ENCODE results near the gene PCGF2. TPM values are rescaled to one million over a fixed set of nuclear protein-coding genes. Genes with fewer than 3 reads are reported as not detected.

Gene PCGF2
- polyA plus RNA-seq, 1 donor from 2014 or later = 11.7 TPM

DNA sequence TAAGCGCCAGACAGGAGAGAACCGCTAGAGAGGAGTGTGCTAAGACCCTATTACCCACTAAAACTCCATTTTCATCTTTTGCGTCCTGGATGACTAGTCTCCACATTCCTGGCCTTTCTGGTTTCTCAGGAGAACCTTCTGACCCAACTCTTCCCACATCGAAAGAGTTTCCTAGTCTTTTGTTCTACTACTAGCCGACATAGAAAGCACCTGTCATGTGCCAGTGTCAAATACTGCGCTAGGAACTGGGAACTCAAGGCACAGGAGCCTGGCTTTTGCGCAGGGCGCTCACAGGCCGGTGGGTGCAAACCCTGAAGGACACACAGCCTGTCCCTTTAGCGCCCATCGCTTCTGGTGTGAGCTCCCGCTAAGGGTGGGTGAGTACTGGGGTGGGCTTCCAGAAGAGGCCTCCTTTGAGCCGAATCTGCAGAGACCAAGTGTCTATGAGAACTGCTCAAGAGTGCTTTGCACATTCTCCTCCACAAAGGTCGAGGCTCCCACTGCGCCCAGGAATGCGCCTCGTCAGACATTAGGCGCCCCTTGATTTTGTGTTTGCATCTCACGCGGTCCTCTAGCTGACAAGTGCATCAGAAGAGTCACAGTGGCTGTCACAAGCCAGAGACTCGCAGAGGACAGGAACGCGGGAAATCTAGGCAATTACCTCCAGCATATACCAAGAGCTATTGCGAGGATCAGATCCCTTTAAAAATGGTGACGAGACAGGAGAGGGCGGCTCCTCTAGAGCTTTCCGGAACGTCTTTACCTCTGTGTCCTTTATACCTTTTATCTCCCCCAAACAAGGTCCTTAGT, 2.4 kb upstream of the PCGF2 start:
- H3K79me2 ChIP-seq (replicated peaks; ENCODE audit: insufficient read depth, low read length) = peaks cover 34% of the 10 kb centered on the region
- no peaks in the 10 kb centered on the region for H4K20me1 ChIP-seq (ENCODE audit: insufficient read depth)
- no peaks in the 10 kb centered on the region for H3K9me2 ChIP-seq (ENCODE audit: insufficient read depth, low read length)
- TF ChIP-seq, protein P1, sequence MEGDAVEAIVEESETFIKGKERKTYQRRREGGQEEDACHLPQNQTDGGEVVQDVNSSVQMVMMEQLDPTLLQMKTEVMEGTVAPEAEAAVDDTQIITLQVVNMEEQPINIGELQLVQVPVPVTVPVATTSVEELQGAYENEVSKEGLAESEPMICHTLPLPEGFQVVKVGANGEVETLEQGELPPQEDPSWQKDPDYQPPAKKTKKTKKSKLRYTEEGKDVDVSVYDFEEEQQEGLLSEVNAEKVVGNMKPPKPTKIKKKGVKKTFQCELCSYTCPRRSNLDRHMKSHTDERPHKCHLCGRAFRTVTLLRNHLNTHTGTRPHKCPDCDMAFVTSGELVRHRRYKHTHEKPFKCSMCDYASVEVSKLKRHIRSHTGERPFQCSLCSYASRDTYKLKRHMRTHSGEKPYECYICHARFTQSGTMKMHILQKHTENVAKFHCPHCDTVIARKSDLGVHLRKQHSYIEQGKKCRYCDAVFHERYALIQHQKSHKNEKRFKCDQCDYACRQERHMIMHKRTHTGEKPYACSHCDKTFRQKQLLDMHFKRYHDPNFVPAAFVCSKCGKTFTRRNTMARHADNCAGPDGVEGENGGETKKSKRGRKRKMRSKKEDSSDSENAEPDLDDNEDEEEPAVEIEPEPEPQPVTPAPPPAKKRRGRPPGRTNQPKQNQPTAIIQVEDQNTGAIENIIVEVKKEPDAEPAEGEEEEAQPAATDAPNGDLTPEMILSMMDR (IDR thresholded peaks at IDR 0.05; ENCODE audit: poor library complexity, severe bottlenecking) = no peak
- peak; percentile 40 for TF ChIP-seq POLR2AphosphoS5 (IDR thresholded peaks at IDR 0.05)
- TF ChIP-seq MXI1 (conservative IDR thresholded peaks at IDR 0.05; ENCODE audit: poor library complexity, severe bottlenecking) = peak; percentile 52
- no peaks in the 10 kb centered on the region for H3F3A ChIP-seq (ENCODE audit: insufficient read depth, low read length, poor library complexity, severe bottlenecking)
- no peaks in the 10 kb centered on the region for H3K27me3 ChIP-seq (ENCODE audit: insufficient read depth, low read depth, low read length)
- H3K4me2 ChIP-seq (ENCODE audit: low read length) = peak overlapping the region; percentile 67
- peak overlapping the region; percentile 94 for H3K4me3 ChIP-seq (ENCODE audit: low read length)
- H2AFZ ChIP-seq (ENCODE audit: low read depth, low read length) = peak overlapping the region; percentile 53
- peak overlapping the region; percentile 94 for H3K27ac ChIP-seq (ENCODE audit: low read length)
- H3K9ac ChIP-seq (ENCODE audit: low read length) = peak overlapping the region; percentile 92
- no peaks in the 10 kb centered on the region for H3K9me3 ChIP-seq (ENCODE audit: low read length)
- H3K36me3 ChIP-seq (ENCODE audit: insufficient read depth, low read length) = no peaks in the 10 kb centered on the region

DNA sequence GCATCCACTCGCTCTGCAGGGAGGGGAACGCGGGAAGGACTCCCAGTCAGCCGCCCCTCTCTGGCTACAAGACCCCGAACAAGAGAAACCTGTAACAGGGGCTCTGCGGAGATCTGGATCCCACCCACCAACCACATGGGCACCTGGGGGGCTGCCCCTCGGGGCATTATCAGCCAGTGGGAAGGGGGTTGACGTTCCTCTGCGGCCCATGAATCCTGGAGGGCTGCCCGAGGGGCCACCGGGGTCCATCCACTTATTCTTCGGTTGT, 1.8 kb upstream of the PCGF2 start:
- peak overlapping the region; percentile 92 for H3K9ac ChIP-seq (ENCODE audit: low read length)
- H2AFZ ChIP-seq (ENCODE audit: low read depth, low read length) = no peak overlapping the region
- H3K4me2 ChIP-seq (ENCODE audit: low read length) = peak overlapping the region; percentile 67

More for the DNA sequence above, 1.8 kb upstream of the PCGF2 start:
- no peaks in the 10 kb centered on the region for H3K36me3 ChIP-seq (ENCODE audit: insufficient read depth, low read length)
- TF ChIP-seq EP300 (conservative IDR thresholded peaks at IDR 0.05; ENCODE audit: poor library complexity, severe bottlenecking) (no peak), MXI1 (conservative IDR thresholded peaks at IDR 0.05; ENCODE audit: poor library complexity, severe bottlenecking) (no peak), POLR2AphosphoS5 (IDR thresholded peaks at IDR 0.05) (no peak), SMC3 (conservative IDR thresholded peaks at IDR 0.05; ENCODE audit: poor library complexity) (no peak), TAF1 (IDR thresholded peaks at IDR 0.05; ENCODE audit: low read depth) (no peak), EZH2 (IDR thresholded peaks at IDR 0.05; ENCODE audit: borderline replicate concordance, insufficient read depth, low read length, poor library complexity, severe bottlenecking) (no peak), RAD21 (conservative IDR thresholded peaks at IDR 0.05) (no peak)
- TF ChIP-seq, protein P1 (IDR thresholded peaks at IDR 0.05; ENCODE audit: poor library complexity, severe bottlenecking) = no peak
- TF ChIP-seq, protein P2, sequence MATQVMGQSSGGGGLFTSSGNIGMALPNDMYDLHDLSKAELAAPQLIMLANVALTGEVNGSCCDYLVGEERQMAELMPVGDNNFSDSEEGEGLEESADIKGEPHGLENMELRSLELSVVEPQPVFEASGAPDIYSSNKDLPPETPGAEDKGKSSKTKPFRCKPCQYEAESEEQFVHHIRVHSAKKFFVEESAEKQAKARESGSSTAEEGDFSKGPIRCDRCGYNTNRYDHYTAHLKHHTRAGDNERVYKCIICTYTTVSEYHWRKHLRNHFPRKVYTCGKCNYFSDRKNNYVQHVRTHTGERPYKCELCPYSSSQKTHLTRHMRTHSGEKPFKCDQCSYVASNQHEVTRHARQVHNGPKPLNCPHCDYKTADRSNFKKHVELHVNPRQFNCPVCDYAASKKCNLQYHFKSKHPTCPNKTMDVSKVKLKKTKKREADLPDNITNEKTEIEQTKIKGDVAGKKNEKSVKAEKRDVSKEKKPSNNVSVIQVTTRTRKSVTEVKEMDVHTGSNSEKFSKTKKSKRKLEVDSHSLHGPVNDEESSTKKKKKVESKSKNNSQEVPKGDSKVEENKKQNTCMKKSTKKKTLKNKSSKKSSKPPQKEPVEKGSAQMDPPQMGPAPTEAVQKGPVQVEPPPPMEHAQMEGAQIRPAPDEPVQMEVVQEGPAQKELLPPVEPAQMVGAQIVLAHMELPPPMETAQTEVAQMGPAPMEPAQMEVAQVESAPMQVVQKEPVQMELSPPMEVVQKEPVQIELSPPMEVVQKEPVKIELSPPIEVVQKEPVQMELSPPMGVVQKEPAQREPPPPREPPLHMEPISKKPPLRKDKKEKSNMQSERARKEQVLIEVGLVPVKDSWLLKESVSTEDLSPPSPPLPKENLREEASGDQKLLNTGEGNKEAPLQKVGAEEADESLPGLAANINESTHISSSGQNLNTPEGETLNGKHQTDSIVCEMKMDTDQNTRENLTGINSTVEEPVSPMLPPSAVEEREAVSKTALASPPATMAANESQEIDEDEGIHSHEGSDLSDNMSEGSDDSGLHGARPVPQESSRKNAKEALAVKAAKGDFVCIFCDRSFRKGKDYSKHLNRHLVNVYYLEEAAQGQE (IDR thresholded peaks at IDR 0.05; ENCODE audit: borderline replicate concordance) = no peak
- no peaks in the 10 kb centered on the region for H4K20me1 ChIP-seq (ENCODE audit: insufficient read depth)
- peaks cover 40% of the 10 kb centered on the region for H3K79me2 ChIP-seq (replicated peaks; ENCODE audit: insufficient read depth, low read length)
- H3K27me3 ChIP-seq (ENCODE audit: insufficient read depth, low read depth, low read length) = no peaks in the 10 kb centered on the region
- H3K4me3 ChIP-seq (ENCODE audit: low read length) = peak overlapping the region; percentile 94
- H3K27ac ChIP-seq (ENCODE audit: low read length) = peak overlapping the region; percentile 94
- H3K9me3 ChIP-seq (ENCODE audit: low read length) = no peaks in the 10 kb centered on the region
- no peaks in the 10 kb centered on the region for H3F3A ChIP-seq (ENCODE audit: insufficient read depth, low read length, poor library complexity, severe bottlenecking)
- H3K9me2 ChIP-seq (ENCODE audit: insufficient read depth, low read length) = no peaks in the 10 kb centered on the region

Measured in neural cell (in vitro differentiated cells).